ENCODE measurements around the gene TMEM260. TPM values are rescaled to one million over a fixed set of nuclear protein-coding genes. Genes with fewer than 3 reads are reported as not detected.

The TMEM260 gene
- polyA plus RNA-seq, 1 of the 3 experiments (the other 2 are of a cell fraction) = 5.4 TPM

- Histone ChIP-seq H3K4me1 (ENCODE audit: control insufficient read depth in 1 of 2, insufficient read depth in 2 of 2, low read depth in 1 of 2, low read length in 1 of 2) (no peaks in the 10 kb centered on the region; a peak in 1 of 4 replicates), H3K9ac (no peak overlapping the region), H3K9me2 (no peaks in the 10 kb centered on the region), H3K36me3 (replicated peaks in 1 of 2; ENCODE audit: control insufficient read depth in 1 of 2, insufficient read depth in 2 of 2, low read length in 1 of 2) (no peaks in the 10 kb centered on the region), H3F3A (replicated peaks; ENCODE audit: insufficient read depth) (no peaks in the 10 kb centered on the region), H2AFZ (ENCODE audit: low read depth) (no peak overlapping the region), H3K27me3 (ENCODE audit: insufficient read depth) (no peaks in the 10 kb centered on the region), H3K79me2 (ENCODE audit: insufficient read depth) (no peaks in the 10 kb centered on the region), H3K4me2 (no peak overlapping the region), H3K4me3 (ENCODE audit: low read depth in 2 of 2, low read length in 1 of 2) (no peak overlapping the region), H3K27ac (ENCODE audit: low read depth in 2 of 2, low read length in 1 of 2) (no peak overlapping the region), H3K9me3 (no peaks in the 10 kb centered on the region), H4K20me1 (ENCODE audit: insufficient read depth) (no peaks in the 10 kb centered on the region)
- ChIA-PET POLR2A (no interaction called here), CTCF (no interaction called here)
- 51% methylated on average over 2 of the region's 2 CpGs for WGBS (ENCODE audit: low lambda C conversion rate)
- DNase-seq = no peak
- no peak for TF ChIP-seq NFIC (IDR thresholded peaks at IDR 0.05; ENCODE audit: borderline replicate concordance)
- no peak for TF ChIP-seq USF1 (IDR thresholded peaks at IDR 0.05; ENCODE audit: borderline replicate concordance, low read depth)
- no peak for TF ChIP-seq FOXM1 (IDR thresholded peaks at IDR 0.05; ENCODE audit: low read depth)
- TF ChIP-seq RFX5 (IDR thresholded peaks at IDR 0.05; ENCODE audit: low read length) = no peak
- no peak for TF ChIP-seq NRF1 (IDR thresholded peaks at IDR 0.05; ENCODE audit: low read depth, low read length)
- no peak for TF ChIP-seq ELF1 (IDR thresholded peaks at IDR 0.05)
- no peak for TF ChIP-seq EZH2phosphoT487 (IDR thresholded peaks at IDR 0.05; ENCODE audit: borderline replicate concordance, low read depth)
- TF ChIP-seq POLR2AphosphoS5 (IDR thresholded peaks at IDR 0.05; ENCODE audit: low read depth, low read length) = no peak
- TF ChIP-seq RXRA (IDR thresholded peaks at IDR 0.05; ENCODE audit: borderline replicate concordance, low read depth) = no peak
- TF ChIP-seq JUND (IDR thresholded peaks at IDR 0.05) = no peak
- no peak for TF ChIP-seq MEF2A (IDR thresholded peaks at IDR 0.05; ENCODE audit: borderline replicate concordance, low read depth)
- TF ChIP-seq YY1 (IDR thresholded peaks at IDR 0.05; ENCODE audit: low read depth) = no peak
- TF ChIP-seq RCOR1 (IDR thresholded peaks at IDR 0.05; ENCODE audit: low read length) = no peak
- TF ChIP-seq ZBTB33 (IDR thresholded peaks at IDR 0.05; ENCODE audit: borderline replicate concordance, low read depth) = no peak
- no peak for TF ChIP-seq SMC3 (IDR thresholded peaks at IDR 0.05; ENCODE audit: low read depth, low read length)
- no peak for TF ChIP-seq GABPA (IDR thresholded peaks at IDR 0.05; ENCODE audit: low read depth)
- TF ChIP-seq, protein P1, sequence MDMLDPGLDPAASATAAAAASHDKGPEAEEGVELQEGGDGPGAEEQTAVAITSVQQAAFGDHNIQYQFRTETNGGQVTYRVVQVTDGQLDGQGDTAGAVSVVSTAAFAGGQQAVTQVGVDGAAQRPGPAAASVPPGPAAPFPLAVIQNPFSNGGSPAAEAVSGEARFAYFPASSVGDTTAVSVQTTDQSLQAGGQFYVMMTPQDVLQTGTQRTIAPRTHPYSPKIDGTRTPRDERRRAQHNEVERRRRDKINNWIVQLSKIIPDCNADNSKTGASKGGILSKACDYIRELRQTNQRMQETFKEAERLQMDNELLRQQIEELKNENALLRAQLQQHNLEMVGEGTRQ (IDR thresholded peaks at IDR 0.05; ENCODE audit: borderline replicate concordance, low read depth, low read length) = no peak
- no peak for TF ChIP-seq FOXJ3 (CRISPR knock-in tag; IDR thresholded peaks at IDR 0.05)
Observed at GRCh38 chr14:56657604-56658003, 78.0 kb downstream of the TMEM260 start.
